ENCODE measurements around the gene TPM4. TPM values are rescaled to one million over a fixed set of nuclear protein-coding genes. Genes with fewer than 3 reads are reported as not detected.
A peak's percentile ranks its signal among the peaks of the same experiment; 100 is the strongest.

The TPM4 gene
- total RNA-seq, 2 experiments from 2014 or later = 182 to 185 TPM

DNA sequence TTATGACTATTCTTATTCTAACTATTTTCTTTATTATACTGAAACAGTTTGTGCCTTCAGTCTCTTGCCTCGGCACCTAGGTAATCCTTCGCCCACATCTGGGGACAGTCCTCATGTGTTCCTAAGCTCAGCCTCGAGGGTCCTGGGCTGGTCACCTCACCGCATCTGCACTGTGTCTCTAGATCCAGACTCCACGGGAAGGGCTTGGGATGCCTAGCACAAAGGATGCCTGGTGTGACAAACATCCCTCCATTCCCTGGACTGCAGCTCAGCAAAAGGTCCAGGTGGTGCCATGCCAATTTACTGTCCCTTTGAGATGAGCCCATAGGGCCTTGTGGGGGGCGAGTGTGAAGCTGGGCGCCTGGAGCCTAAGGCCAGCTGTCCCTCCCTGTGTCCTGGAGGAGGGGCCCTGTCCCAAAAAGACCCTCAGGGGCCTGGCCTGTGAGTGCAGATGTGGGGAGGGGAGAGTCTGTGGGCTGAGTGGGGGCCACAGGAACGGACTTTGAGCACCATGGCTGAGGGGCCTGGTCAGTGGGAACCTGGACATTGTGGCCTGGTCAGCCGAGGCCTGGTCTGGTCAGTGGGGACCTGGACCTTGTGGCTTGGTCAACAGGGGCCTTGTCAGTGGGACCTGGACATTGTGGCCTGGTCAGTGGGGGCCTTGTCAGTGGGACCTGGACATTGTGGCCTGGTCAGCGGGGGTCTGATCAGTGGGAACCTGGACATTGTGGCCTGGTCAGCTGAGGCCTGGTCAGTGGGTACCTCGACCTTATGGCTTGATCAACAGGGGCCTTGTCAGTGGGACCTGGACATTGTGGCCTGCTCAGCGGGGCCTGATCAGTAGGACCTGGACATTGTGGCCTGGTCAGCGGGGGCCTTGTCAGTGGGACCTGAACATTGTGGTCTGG, 45.1 kb upstream of the TPM4 start:
- Histone ChIP-seq H3K27me3 (ENCODE audit: control insufficient read depth in 1 of 2, insufficient read depth in 2 of 2, low read length in 2 of 2) (no peaks in the 10 kb centered on the region), H3K36me3 (ENCODE audit: insufficient read depth, low read length) (no peaks in the 10 kb centered on the region), H3K4me1 (ENCODE audit: insufficient read depth, low read length) (no peaks in the 10 kb centered on the region), H3K9me3 (ENCODE audit: control insufficient read depth in 1 of 2, insufficient read depth in 1 of 2, low read length in 2 of 2) (no peaks in the 10 kb centered on the region), H3K27ac (ENCODE audit: low read depth in 1 of 2, low read length in 2 of 2) (no peak overlapping the region), H3K4me3 (ENCODE audit: low read length) (no peak overlapping the region)
- H3K27me3 Mint-ChIP-seq = no peaks in the 10 kb centered on the region
- no peak overlapping the region for H3K27ac Mint-ChIP-seq
- H3K4me1 Mint-ChIP-seq (ENCODE audit: low read depth) = no peaks in the 10 kb centered on the region
- no peaks in the 10 kb centered on the region for H3K9me3 Mint-ChIP-seq
- ATAC-seq (ENCODE audit: poor library complexity) (no peak), DNase-seq (peak in 1 of 14 experiments; percentile 15)
- no peak overlapping the region for H3K4me3 Mint-ChIP-seq
- no peaks in the 10 kb centered on the region for H3K36me3 Mint-ChIP-seq (ENCODE audit: low read depth)
- CTCF ChIA-PET = no interaction called here
- TF ChIP-seq, protein P1, sequence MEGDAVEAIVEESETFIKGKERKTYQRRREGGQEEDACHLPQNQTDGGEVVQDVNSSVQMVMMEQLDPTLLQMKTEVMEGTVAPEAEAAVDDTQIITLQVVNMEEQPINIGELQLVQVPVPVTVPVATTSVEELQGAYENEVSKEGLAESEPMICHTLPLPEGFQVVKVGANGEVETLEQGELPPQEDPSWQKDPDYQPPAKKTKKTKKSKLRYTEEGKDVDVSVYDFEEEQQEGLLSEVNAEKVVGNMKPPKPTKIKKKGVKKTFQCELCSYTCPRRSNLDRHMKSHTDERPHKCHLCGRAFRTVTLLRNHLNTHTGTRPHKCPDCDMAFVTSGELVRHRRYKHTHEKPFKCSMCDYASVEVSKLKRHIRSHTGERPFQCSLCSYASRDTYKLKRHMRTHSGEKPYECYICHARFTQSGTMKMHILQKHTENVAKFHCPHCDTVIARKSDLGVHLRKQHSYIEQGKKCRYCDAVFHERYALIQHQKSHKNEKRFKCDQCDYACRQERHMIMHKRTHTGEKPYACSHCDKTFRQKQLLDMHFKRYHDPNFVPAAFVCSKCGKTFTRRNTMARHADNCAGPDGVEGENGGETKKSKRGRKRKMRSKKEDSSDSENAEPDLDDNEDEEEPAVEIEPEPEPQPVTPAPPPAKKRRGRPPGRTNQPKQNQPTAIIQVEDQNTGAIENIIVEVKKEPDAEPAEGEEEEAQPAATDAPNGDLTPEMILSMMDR (IDR thresholded peaks at IDR 0.05) = no peak
- intact Hi-C loops (cut with DNase I, micrococcal nuclease) = no loop called here
- POLR2A ChIA-PET = no interaction called here

GRCh38 chr19:16031872-16032200, 44.5 kb upstream of the TPM4 start:
- H3K4me1 Mint-ChIP-seq (ENCODE audit: low read depth) = no peaks in the 10 kb centered on the region
- H3K36me3 ChIP-seq (ENCODE audit: insufficient read depth, low read length) = no peaks in the 10 kb centered on the region
- H3K27ac ChIP-seq (ENCODE audit: low read depth in 1 of 2, low read length in 2 of 2) = no peak overlapping the region
- no peaks in the 10 kb centered on the region for H3K9me3 Mint-ChIP-seq
- no peaks in the 10 kb centered on the region for H3K36me3 Mint-ChIP-seq (ENCODE audit: low read depth)
- H3K4me3 ChIP-seq (ENCODE audit: low read length) = no peak overlapping the region
- H3K9me3 ChIP-seq (ENCODE audit: control insufficient read depth in 1 of 2, insufficient read depth in 1 of 2, low read length in 2 of 2) = no peaks in the 10 kb centered on the region
- no peak overlapping the region for H3K27ac Mint-ChIP-seq
- peak in 1 of 14 experiments; percentile 11 for DNase-seq
- ChIA-PET CTCF (no interaction called here), POLR2A (no interaction called here)
- H3K4me3 Mint-ChIP-seq = no peak overlapping the region
- intact Hi-C loops (cut with DNase I, micrococcal nuclease) = no loop called here
- TF ChIP-seq, protein P1 (IDR thresholded peaks at IDR 0.05) = no peak
- H3K4me1 ChIP-seq (ENCODE audit: insufficient read depth, low read length) = no peaks in the 10 kb centered on the region
- no peaks in the 10 kb centered on the region for H3K27me3 ChIP-seq (ENCODE audit: control insufficient read depth in 1 of 2, insufficient read depth in 2 of 2, low read length in 2 of 2)
- no peaks in the 10 kb centered on the region for H3K27me3 Mint-ChIP-seq
- no peak for ATAC-seq (ENCODE audit: poor library complexity)

DNA sequence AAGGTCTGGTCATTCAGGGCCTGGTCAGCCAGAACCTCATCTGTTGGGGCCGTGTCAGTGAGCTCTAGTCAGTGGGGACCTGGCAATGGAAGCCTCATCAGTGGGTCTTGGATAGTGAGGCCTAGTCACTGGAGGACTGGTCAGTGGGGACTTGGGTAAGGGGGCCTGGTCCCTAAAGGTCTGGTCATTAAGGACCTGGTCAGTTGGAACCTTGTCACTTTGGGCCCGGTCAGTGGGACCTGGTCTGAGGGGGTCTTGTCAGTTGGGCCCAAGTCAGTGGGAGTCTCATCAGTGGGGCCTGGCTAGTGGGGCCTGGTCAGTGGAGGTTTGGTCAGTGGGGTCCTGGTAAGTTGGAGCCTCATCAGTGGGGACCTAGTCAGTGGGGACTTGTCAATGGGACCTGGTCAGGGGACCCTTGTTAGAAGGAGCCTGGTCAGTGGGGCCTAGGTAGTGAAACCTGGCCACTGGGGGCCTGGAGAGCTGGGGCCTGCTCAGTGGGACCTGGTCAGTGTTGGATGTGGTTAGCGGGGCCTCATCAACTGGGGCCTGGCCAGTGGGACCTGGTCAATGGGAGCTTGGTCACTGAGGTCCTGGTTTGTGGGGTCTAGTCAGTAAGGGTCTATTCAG, 43.7 kb upstream of the TPM4 start:
- intact Hi-C loops (cut with DNase I, micrococcal nuclease) = no loop called here
- Mint-ChIP-seq H3K4me1 (ENCODE audit: low read depth) (no peaks in the 10 kb centered on the region), H3K4me3 (no peak overlapping the region), H3K36me3 (ENCODE audit: low read depth) (no peaks in the 10 kb centered on the region), H3K9me3 (no peaks in the 10 kb centered on the region), H3K27ac (no peak overlapping the region), H3K27me3 (no peaks in the 10 kb centered on the region)
- no peaks in the 10 kb centered on the region for H3K9me3 ChIP-seq (ENCODE audit: control insufficient read depth in 1 of 2, insufficient read depth in 1 of 2, low read length in 2 of 2)
- peak in 1 of 14 experiments; percentile 8 for DNase-seq
- ATAC-seq (ENCODE audit: poor library complexity) = no peak
- no peaks in the 10 kb centered on the region for H3K27me3 ChIP-seq (ENCODE audit: control insufficient read depth in 1 of 2, insufficient read depth in 2 of 2, low read length in 2 of 2)
- no peaks in the 10 kb centered on the region for H3K36me3 ChIP-seq (ENCODE audit: insufficient read depth, low read length)
- POLR2A ChIA-PET = no interaction called here
- CTCF ChIA-PET = no interaction called here
- no peak overlapping the region for H3K27ac ChIP-seq (ENCODE audit: low read depth in 1 of 2, low read length in 2 of 2)
- TF ChIP-seq, protein P1 (IDR thresholded peaks at IDR 0.05) = no peak
- H3K4me3 ChIP-seq (ENCODE audit: low read length) = no peak overlapping the region
- no peaks in the 10 kb centered on the region for H3K4me1 ChIP-seq (ENCODE audit: insufficient read depth, low read length)

All from CD4-positive, alpha-beta T cell (primary cell).